HepG2 (cell line): Measurements from ENCODE around the gene CAMTA1. TPM values are rescaled to one million over a fixed set of nuclear protein-coding genes. Genes with fewer than 3 reads are reported as not detected.

ENCODE experiments used
- ATAC-seq: fragments of 200-7000 bp; cut with Tn5 transposase; 3 replicates; pipeline ENCODE4 v1.9.1; 2020; ENCODE audit warnings: mild to moderate bottlenecking, moderate library complexity
- BruUV-seq: library from RNA; stranded (reverse); fragments of 400-500 nt; replicated peaks from 2 replicates; lab custom pipeline; 2021; lab: Mats Ljungman, UMichigan
- CTCF ChIA-PET: fragments of 300-600 bp; formaldehyde crosslinking; extraction: SDS; loops from one replicate; lab custom pipeline; 2021; ENCODE audit warnings: low total read pairs, inconsistent platforms, low intra/inter-chr PET ratio; lab: Yijun Ruan, JAX
- POLR2A ChIA-PET: fragments of 350-600 bp; sonication (Branson Sonifier 250); formaldehyde crosslinking; loops from one replicate; lab custom pipeline; 2020; ENCODE audit warnings: antibody characterized with exemption, inconsistent platforms; lab: Yijun Ruan, JAX
- DNase-seq: peaks from one replicate; pipeline ENCODE4 v3.0.0-alpha.2; 2015; ENCODE audit warnings: low spot score
- FAIRE-seq: peaks from 3 replicates; lab custom pipeline; 2011; peaks lifted over from hg19 to GRCh38; lab: Jason Lieb, UNC
- H2AFZ ChIP-seq: one replicate; pipeline ENCODE4 v1.6.1; 2011; ENCODE audit warnings: low read length, inconsistent platforms
- H3K27ac ChIP-seq: fragments of 300-600 bp; 3 replicates; pipeline ENCODE4 v1.8.0; 2011; ENCODE audit warnings: mixed run types, mild to moderate bottlenecking, mixed read lengths, low read length, inconsistent platforms; ENCODE audit not compliant: insufficient read depth; ENCODE audit errors: extremely low read length
- H3K27me3 ChIP-seq, 2 experiments: fragments of 200-600 bp in 1 of 2; 2 replicates in 1 of 2; 3 replicates in 1 of 2; pipeline versions ENCODE4 v1.6.0 to v1.8.0; 2011; ENCODE audit warnings: low read length in 2 of 2, mild to moderate bottlenecking in 2 of 2, moderate library complexity in 2 of 2, inconsistent platforms in 1 of 2; ENCODE audit not compliant: insufficient read depth in 2 of 2, control insufficient read depth in 1 of 2
- H3K36me3 ChIP-seq, 2 experiments: fragments of 200-600 bp in 1 of 2; replicated peaks in 1 of 2; 2 replicates in 1 of 2; 3 replicates in 1 of 2; pipeline versions ENCODE4 v1.5.1 to v1.8.0; 2011; ENCODE audit warnings: low read length in 2 of 2, inconsistent platforms in 1 of 2; ENCODE audit not compliant: insufficient read depth in 2 of 2, control insufficient read depth in 1 of 2
- H3K4me1 ChIP-seq: 2 replicates; pipeline ENCODE4 v1.5.1; 2012; ENCODE audit warnings: low read length, inconsistent platforms; ENCODE audit not compliant: insufficient read depth
- H3K4me2 ChIP-seq: 2 replicates; pipeline ENCODE4 v1.6.0; 2011; ENCODE audit warnings: low read depth, low read length, inconsistent platforms
- H3K4me3 ChIP-seq, 3 experiments: fragments of 200-600 bp in 1 of 3; sonication (generic), shearing (Covaris generic) in 1 of 3; replicated peaks in 1 of 3; 2 replicates each; pipeline ENCODE4 v1.5.1; 2011 to 2016; ENCODE audit warnings: low read length in 3 of 3, inconsistent platforms in 2 of 3, low read depth in 2 of 3, mild to moderate bottlenecking in 2 of 3, control low read depth in 1 of 3, mixed read lengths in 1 of 3; ENCODE audit not compliant: insufficient read depth in 1 of 3
- H3K79me2 ChIP-seq: one replicate; pipeline ENCODE4 v1.6.1; 2011; ENCODE audit warnings: low read length, inconsistent platforms; ENCODE audit not compliant: insufficient read depth
- H3K9ac ChIP-seq: 2 replicates; pipeline ENCODE4 v1.6.0; 2011; ENCODE audit warnings: mild to moderate bottlenecking, low read depth, low read length, inconsistent platforms; ENCODE audit not compliant: insufficient read depth
- H3K9me3 ChIP-seq: 2 replicates; pipeline ENCODE4 v1.5.1; 2012; ENCODE audit warnings: mild to moderate bottlenecking, low read length
- H4K20me1 ChIP-seq: 2 replicates; pipeline ENCODE4 v1.6.0; 2011; ENCODE audit warnings: inconsistent platforms, mild to moderate bottlenecking, low read length, moderate library complexity; ENCODE audit not compliant: insufficient read depth
- ARHGAP35 ChIP-seq: sonication (generic); formaldehyde crosslinking; IDR thresholded peaks from 2 replicates; pipeline ENCODE4 v1.9.0; 2022; ENCODE audit warnings: mild to moderate bottlenecking, inconsistent platforms, moderate library complexity, missing genetic modification reagents, borderline replicate concordance
- FOSL1 ChIP-seq: sonication (generic); formaldehyde crosslinking; IDR thresholded peaks from 2 replicates; pipeline ENCODE4 v1.9.0; 2021; ENCODE audit warnings: missing genetic modification reagents, borderline replicate concordance
- JUND ChIP-seq: sonication (generic); formaldehyde crosslinking; IDR thresholded peaks from 2 replicates; pipeline ENCODE4 v1.8.0; 2022; ENCODE audit warnings: mild to moderate bottlenecking, missing genetic modification reagents
- KLF6 ChIP-seq: IDR thresholded peaks from 2 replicates; pipeline ENCODE4 v1.8.0; 2016; ENCODE audit warnings: missing biosample characterization, missing genetic modification reagents
- NR2F1 ChIP-seq, 2 experiments: fragments of 450-650 bp in 1 of 2; formaldehyde crosslinking in 1 of 2; IDR thresholded peaks; 2 replicates each; pipeline versions ENCODE4 v1.5.0 to v1.6.1; 2016 to 2020; ENCODE audit warnings: mild to moderate bottlenecking in 1 of 2, missing compliant biosample characterization in 1 of 2, missing genetic modification reagents in 1 of 2, moderate library complexity in 1 of 2
- ZKSCAN5 ChIP-seq: sonication (generic); formaldehyde crosslinking; IDR thresholded peaks from 2 replicates; pipeline ENCODE4 v1.5.1; 2020; ENCODE audit warnings: mild to moderate bottlenecking, missing genetic modification reagents
- ZNF619 ChIP-seq: sonication (generic); formaldehyde crosslinking; IDR thresholded peaks from 2 replicates; pipeline ENCODE4 v1.4.0; 2020; ENCODE audit warnings: mild to moderate bottlenecking, missing genetic modification reagents
- ZNF670 ChIP-seq: sonication (generic); formaldehyde crosslinking; IDR thresholded peaks from 2 replicates; pipeline ENCODE4 v1.8.0; 2022; ENCODE audit warnings: mild to moderate bottlenecking, missing genetic modification reagents, borderline replicate concordance
- ZNF775 ChIP-seq: sonication (generic); formaldehyde crosslinking; IDR thresholded peaks from 2 replicates; pipeline ENCODE4 v1.4.0; 2020; ENCODE audit warnings: missing genetic modification reagents, mild to moderate bottlenecking, moderate library complexity, borderline replicate concordance
- ZNF788 ChIP-seq: sonication (generic); formaldehyde crosslinking; IDR thresholded peaks from 2 replicates; pipeline ENCODE4 v1.5.0; 2020; ENCODE audit warnings: mild to moderate bottlenecking, missing genetic modification reagents, borderline replicate concordance
- ZSCAN31 ChIP-seq: sonication (generic); formaldehyde crosslinking; IDR thresholded peaks from 2 replicates; pipeline ENCODE4 v1.5.0; 2020; ENCODE audit warnings: low read depth, mild to moderate bottlenecking, missing genetic modification reagents
- WGBS: methylation state at CpG from one replicate; pipeline ENCODE4 v1.1.6; 2017; ENCODE audit warnings: low lambda C conversion rate; 5-methylcytosine and 5-hydroxymethylcytosine counted together
- in situ Hi-C: cut with HindIII; loops from 2 replicates; pipeline ENCODE4 v1.10.0; 2017; ENCODE audit warnings: low pct_unique_long_range_greater_than_20kb; ENCODE audit not compliant: extremely low pct_ligation_motif_present
- intact Hi-C: fragments of 100-400 bp; cut with micrococcal nuclease; formaldehyde crosslinking; loops from one replicate; pipeline ENCODE4 v1.10.0; 2022; ENCODE audit not compliant: unreplicated experiment
- polyA plus RNA-seq, 8 experiments: library from polyadenylated mRNA; depleted of rRNA in 3 of 8; stranded (reverse) in 7 of 8; unstranded in 1 of 8; fragments of >200 nt; fragmentation: Illumina TruSeq in 4 of 8; extraction: Trizol in 4 of 8; gene quantifications; 2 replicates each; pipeline versions ENCODE4 v1.2.1 to v1.2.3, GENCODE V29; 2011 to 2016; ENCODE audit warnings: low read depth in 4 of 8, missing spikeins in 1 of 8, mixed read lengths in 1 of 8; ENCODE audit not compliant: insufficient read depth in 1 of 8
- total RNA-seq, 5 experiments: library from RNA; depleted of rRNA; stranded (reverse); fragments of >200 nt; fragmentation: Illumina TruSeq; extraction: Trizol; gene quantifications; 2 replicates each; pipeline ENCODE4 v1.2.3, GENCODE V29; 2016; ENCODE audit warnings: low read depth in 1 of 5
- TF ChIP-seq, protein P1 (sequence below): sonication (generic); formaldehyde crosslinking; IDR thresholded peaks from 2 replicates; pipeline ENCODE4 v1.5.1; 2020; ENCODE audit warnings: missing genetic modification reagents, mild to moderate bottlenecking, borderline replicate concordance
- TF ChIP-seq, protein P2 (sequence below): IDR thresholded peaks from 2 replicates; pipeline ENCODE4 v1.6.1; 2016
- TF ChIP-seq, protein P3 (sequence below): sonication (generic); formaldehyde crosslinking; IDR thresholded peaks from 2 replicates; pipeline ENCODE4 v1.5.0; 2020; ENCODE audit warnings: mild to moderate bottlenecking, missing genetic modification reagents
- TF ChIP-seq, protein P4 (sequence below): sonication (generic); formaldehyde crosslinking; IDR thresholded peaks from 2 replicates; pipeline ENCODE4 v1.9.0; 2022; ENCODE audit warnings: missing genetic modification reagents, mild to moderate bottlenecking, borderline replicate concordance
- TF ChIP-seq, protein P5 (sequence below): sonication (generic); formaldehyde crosslinking; IDR thresholded peaks from 2 replicates; pipeline ENCODE4 v1.4.0; 2020; ENCODE audit warnings: missing genetic modification reagents; ENCODE audit errors: not compliant biosample characterization

The CAMTA1 gene
- total and polyA plus RNA-seq, 2 of the 13 experiments (the other 11 are each of a cell fraction or from before 2014, with no cell fraction given), result 25.0 to 36.4 TPM

DNA sequence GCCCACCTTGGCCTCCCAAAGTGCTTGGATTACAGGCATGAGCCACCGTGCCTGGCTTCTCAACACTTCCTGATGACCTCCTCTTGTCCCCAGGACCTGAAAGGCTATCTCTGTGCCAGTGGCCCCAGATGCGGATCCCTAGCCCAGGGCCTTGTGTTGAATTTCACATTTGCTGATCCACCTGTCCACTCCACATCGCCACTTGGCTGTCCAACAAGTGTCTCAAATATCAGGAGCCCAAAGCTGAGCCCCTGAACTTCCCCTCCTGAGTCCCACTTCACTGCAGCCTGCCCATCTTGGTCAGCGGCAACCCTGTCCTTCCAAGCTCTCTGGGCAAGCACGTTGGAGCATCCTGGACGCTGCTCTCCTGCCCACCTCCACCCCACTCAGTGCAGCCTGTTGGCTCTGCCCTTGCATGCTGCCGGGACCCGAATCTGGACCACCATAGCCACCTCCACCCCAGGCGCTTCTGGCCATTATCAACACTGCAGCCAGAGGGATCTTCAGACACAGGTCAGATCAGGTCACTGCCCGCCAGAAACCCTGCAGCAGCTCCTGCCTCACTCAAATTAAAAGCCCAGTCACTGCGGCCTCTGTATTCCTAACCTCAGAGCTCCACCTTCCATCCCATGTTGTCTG, 633.3 kb downstream of the CAMTA1 start:
- DNase-seq, result no peak
- POLR2A ChIA-PET, result no interaction called here
- no peak overlapping the region for H3K27ac ChIP-seq

More for the DNA sequence above, 633.3 kb downstream of the CAMTA1 start:
- 20% methylated on average over 9 of the region's 11 CpGs for WGBS
- intact Hi-C loops, result no loop called here
- H3K9ac ChIP-seq, result no peak overlapping the region
- no peaks in the 10 kb centered on the region for H3K36me3 ChIP-seq
- in situ Hi-C loops, result no loop called here
- no peak for ATAC-seq
- no TSS peak for BruUV-seq
- no peaks in the 10 kb centered on the region for H3K4me1 ChIP-seq
- no peak for TF ChIP-seq NR2F1 (CRISPR knock-in tag; IDR thresholded peaks at IDR 0.05)
- TF ChIP-seq, protein P1, sequence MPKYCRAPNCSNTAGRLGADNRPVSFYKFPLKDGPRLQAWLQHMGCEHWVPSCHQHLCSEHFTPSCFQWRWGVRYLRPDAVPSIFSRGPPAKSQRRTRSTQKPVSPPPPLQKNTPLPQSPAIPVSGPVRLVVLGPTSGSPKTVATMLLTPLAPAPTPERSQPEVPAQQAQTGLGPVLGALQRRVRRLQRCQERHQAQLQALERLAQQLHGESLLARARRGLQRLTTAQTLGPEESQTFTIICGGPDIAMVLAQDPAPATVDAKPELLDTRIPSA, result no peak
- no peak for TF ChIP-seq ZKSCAN5 (CRISPR knock-in tag)
- TF ChIP-seq, protein P2, sequence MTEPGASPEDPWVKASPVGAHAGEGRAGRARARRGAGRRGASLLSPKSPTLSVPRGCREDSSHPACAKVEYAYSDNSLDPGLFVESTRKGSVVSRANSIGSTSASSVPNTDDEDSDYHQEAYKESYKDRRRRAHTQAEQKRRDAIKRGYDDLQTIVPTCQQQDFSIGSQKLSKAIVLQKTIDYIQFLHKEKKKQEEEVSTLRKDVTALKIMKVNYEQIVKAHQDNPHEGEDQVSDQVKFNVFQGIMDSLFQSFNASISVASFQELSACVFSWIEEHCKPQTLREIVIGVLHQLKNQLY (CRISPR knock-in tag), result no peak
- no peak for TF ChIP-seq ZNF619
- no peak for TF ChIP-seq ZNF788 (CRISPR knock-in tag)
- TF ChIP-seq ZNF775 (CRISPR knock-in tag), result no peak
- TF ChIP-seq, protein P3, sequence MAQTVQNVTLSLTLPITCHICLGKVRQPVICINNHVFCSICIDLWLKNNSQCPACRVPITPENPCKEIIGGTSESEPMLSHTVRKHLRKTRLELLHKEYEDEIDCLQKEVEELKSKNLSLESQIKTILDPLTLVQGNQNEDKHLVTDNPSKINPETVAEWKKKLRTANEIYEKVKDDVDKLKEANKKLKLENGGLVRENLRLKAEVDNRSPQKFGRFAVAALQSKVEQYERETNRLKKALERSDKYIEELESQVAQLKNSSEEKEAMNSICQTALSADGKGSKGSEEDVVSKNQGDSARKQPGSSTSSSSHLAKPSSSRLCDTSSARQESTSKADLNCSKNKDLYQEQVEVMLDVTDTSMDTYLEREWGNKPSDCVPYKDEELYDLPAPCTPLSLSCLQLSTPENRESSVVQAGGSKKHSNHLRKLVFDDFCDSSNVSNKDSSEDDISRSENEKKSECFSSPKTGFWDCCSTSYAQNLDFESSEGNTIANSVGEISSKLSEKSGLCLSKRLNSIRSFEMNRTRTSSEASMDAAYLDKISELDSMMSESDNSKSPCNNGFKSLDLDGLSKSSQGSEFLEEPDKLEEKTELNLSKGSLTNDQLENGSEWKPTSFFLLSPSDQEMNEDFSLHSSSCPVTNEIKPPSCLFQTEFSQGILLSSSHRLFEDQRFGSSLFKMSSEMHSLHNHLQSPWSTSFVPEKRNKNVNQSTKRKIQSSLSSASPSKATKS (CRISPR knock-in tag), result no peak
- TF ChIP-seq ZSCAN31 (CRISPR knock-in tag), result no peak
- TF ChIP-seq, protein P4, sequence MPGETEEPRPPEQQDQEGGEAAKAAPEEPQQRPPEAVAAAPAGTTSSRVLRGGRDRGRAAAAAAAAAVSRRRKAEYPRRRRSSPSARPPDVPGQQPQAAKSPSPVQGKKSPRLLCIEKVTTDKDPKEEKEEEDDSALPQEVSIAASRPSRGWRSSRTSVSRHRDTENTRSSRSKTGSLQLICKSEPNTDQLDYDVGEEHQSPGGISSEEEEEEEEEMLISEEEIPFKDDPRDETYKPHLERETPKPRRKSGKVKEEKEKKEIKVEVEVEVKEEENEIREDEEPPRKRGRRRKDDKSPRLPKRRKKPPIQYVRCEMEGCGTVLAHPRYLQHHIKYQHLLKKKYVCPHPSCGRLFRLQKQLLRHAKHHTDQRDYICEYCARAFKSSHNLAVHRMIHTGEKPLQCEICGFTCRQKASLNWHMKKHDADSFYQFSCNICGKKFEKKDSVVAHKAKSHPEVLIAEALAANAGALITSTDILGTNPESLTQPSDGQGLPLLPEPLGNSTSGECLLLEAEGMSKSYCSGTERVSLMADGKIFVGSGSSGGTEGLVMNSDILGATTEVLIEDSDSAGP (CRISPR knock-in tag), result no peak
- TF ChIP-seq ZNF670 (CRISPR knock-in tag), result no peak
- TF ChIP-seq, protein P5, sequence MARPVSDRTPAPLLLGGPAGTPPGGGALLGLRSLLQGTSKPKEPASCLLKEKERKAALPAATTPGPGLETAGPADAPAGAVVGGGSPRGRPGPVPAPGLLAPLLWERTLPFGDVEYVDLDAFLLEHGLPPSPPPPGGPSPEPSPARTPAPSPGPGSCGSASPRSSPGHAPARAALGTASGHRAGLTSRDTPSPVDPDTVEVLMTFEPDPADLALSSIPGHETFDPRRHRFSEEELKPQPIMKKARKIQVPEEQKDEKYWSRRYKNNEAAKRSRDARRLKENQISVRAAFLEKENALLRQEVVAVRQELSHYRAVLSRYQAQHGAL (CRISPR knock-in tag), result no peak
- no peak for TF ChIP-seq KLF6
- TF ChIP-seq FOSL1 (CRISPR knock-in tag), result no peak
- TF ChIP-seq ARHGAP35 (CRISPR knock-in tag), result no peak
- no peak for TF ChIP-seq JUND (CRISPR knock-in tag)
- H3K9me3 ChIP-seq, result no peaks in the 10 kb centered on the region; the same call in 1 of the 2 replicates
- no peak overlapping the region for H3K4me3 ChIP-seq
- H3K27me3 ChIP-seq, result no peaks in the 10 kb centered on the region; a peak in 1 of 5 replicates
- no peak overlapping the region for H2AFZ ChIP-seq
- no peak overlapping the region for H3K4me2 ChIP-seq
- H3K79me2 ChIP-seq, result no peaks in the 10 kb centered on the region
- H4K20me1 ChIP-seq, result no peaks in the 10 kb centered on the region
- no peak for FAIRE-seq
- CTCF ChIA-PET, result no interaction called here
